Neural progenitor cell (in vitro differentiated cells): ENCODE results near the gene CAGE1. TPM values are rescaled to one million over a fixed set of nuclear protein-coding genes. Genes with fewer than 3 reads are reported as not detected.

Source experiments
- DNase-seq: peaks from one replicate; pipeline ENCODE4 v3.0.0-alpha.2; 2016; ENCODE audit warnings: low spot score
- H2AFZ ChIP-seq: fragments of 200-600 bp; sonication (generic); replicated peaks from 2 replicates; pipeline ENCODE4 v1.6.1; 2016; ENCODE audit warnings: antibody characterized with exemption
- H3F3A ChIP-seq: fragments of 200-600 bp; sonication (generic); 2 replicates; pipeline ENCODE4 v1.6.1; 2016; ENCODE audit warnings: antibody characterized with exemption, low read depth
- H3K27ac ChIP-seq: fragments of 200-600 bp; sonication (generic); 2 replicates; pipeline ENCODE4 v1.5.1; 2016; ENCODE audit warnings: mild to moderate bottlenecking
- H3K27me3 ChIP-seq: fragments of 200-600 bp; sonication (generic); 2 replicates; pipeline ENCODE4 v1.6.1; 2016; ENCODE audit warnings: mild to moderate bottlenecking, moderate library complexity
- H3K36me3 ChIP-seq: fragments of 200-600 bp; sonication (generic); 2 replicates; pipeline ENCODE4 v1.5.1; 2016
- H3K4me1 ChIP-seq: fragments of 200-600 bp; sonication (generic); 2 replicates; pipeline ENCODE4 v1.6.1; 2016; ENCODE audit warnings: mixed run types
- H3K4me2 ChIP-seq: fragments of 200-600 bp; sonication (generic); 2 replicates; pipeline ENCODE4 v1.6.1; 2016
- H3K4me3 ChIP-seq: fragments of 200-600 bp; sonication (generic); 2 replicates; pipeline ENCODE4 v1.5.1; 2016
- H3K79me2 ChIP-seq: fragments of 200-600 bp; sonication (generic); 2 replicates; pipeline ENCODE4 v1.6.1; 2016; ENCODE audit warnings: low read depth
- H3K9ac ChIP-seq: fragments of 200-600 bp; sonication (generic); 2 replicates; pipeline ENCODE4 v1.6.1; 2016
- H3K9me3 ChIP-seq: fragments of 200-600 bp; sonication (generic); 2 replicates; pipeline ENCODE4 v1.5.1; 2016; ENCODE audit warnings: low read depth
- H4K20me1 ChIP-seq: fragments of 200-600 bp; sonication (generic); 2 replicates; pipeline ENCODE4 v1.6.1; 2016; ENCODE audit warnings: low read depth
- H3K27ac Mint-ChIP-seq: 3 replicates; pipeline ENCODE4 v1.8.0; 2021; ENCODE audit warnings: mixed read lengths
- H3K27me3 Mint-ChIP-seq: 2 replicates; pipeline ENCODE4 v1.8.0; 2022; ENCODE audit warnings: low read depth, mild to moderate bottlenecking, inconsistent platforms, moderate library complexity, mixed read lengths; ENCODE audit not compliant: insufficient read depth
- H3K36me3 Mint-ChIP-seq: 3 replicates; pipeline ENCODE4 v1.8.0; 2021; ENCODE audit warnings: mixed read lengths
- H3K4me1 Mint-ChIP-seq: 3 replicates; pipeline ENCODE4 v1.8.0; 2021; ENCODE audit warnings: mixed read lengths
- H3K4me3 Mint-ChIP-seq: 3 replicates; pipeline ENCODE4 v1.8.0; 2021; ENCODE audit warnings: mild to moderate bottlenecking, moderate library complexity, mixed read lengths
- H3K9me3 Mint-ChIP-seq: 3 replicates; pipeline ENCODE4 v1.8.0; 2020; ENCODE audit warnings: mixed read lengths
- CTCF ChIP-seq: fragments of 200-600 bp; sonication (generic); IDR thresholded peaks from 2 replicates; pipeline ENCODE4 v1.5.1; 2017; ENCODE audit warnings: antibody characterized with exemption, mild to moderate bottlenecking
- EZH2 ChIP-seq: fragments of 200-600 bp; sonication (generic); IDR thresholded peaks from 2 replicates; pipeline ENCODE4 v1.6.1; 2017; ENCODE audit warnings: antibody characterized with exemption, mild to moderate bottlenecking, moderate library complexity
- EZH2phosphoT487 ChIP-seq: fragments of 200-600 bp; sonication (generic); IDR thresholded peaks from 2 replicates; pipeline ENCODE4 v1.6.1; 2017; ENCODE audit warnings: antibody characterized with exemption
- total RNA-seq: library from RNA; depleted of rRNA; stranded (reverse); fragments of >200 nt; gene quantifications from 2 replicates; pipeline ENCODE4 v1.2.3, GENCODE V29; 2015; ENCODE audit warnings: low replicate concordance

The CAGE1 gene
- total RNA-seq, 1 donor from 2014 or later, result not detected

- Histone ChIP-seq H3F3A (no peaks in the 10 kb centered on the region), H3K27me3 (no peaks in the 10 kb centered on the region), H2AFZ (no peak overlapping the region), H3K36me3 (no peaks in the 10 kb centered on the region), H3K4me1 (no peaks in the 10 kb centered on the region), H3K79me2 (no peaks in the 10 kb centered on the region), H3K9me3 (no peaks in the 10 kb centered on the region), H3K4me2 (no peak overlapping the region), H3K27ac (no peak overlapping the region), H3K9ac (no peak overlapping the region), H4K20me1 (no peaks in the 10 kb centered on the region), H3K4me3 (no peak overlapping the region)
- Mint-ChIP-seq H3K27me3 (peaks cover 3% of the 10 kb centered on the region), H3K9me3 (peaks cover 3% of the 10 kb centered on the region), H3K27ac (no peak overlapping the region), H3K4me1 (peaks cover 5% of the 10 kb centered on the region), H3K4me3 (no peak overlapping the region), H3K36me3 (no peaks in the 10 kb centered on the region)
- no peak for TF ChIP-seq CTCF
- no peak for TF ChIP-seq EZH2
- no peak for TF ChIP-seq EZH2phosphoT487
- DNase-seq, result no peak
Observed at GRCh38 chr6:7343546-7344475, 45.7 kb downstream of the CAGE1 start.

GRCh38 chr6:7341989-7342742 lies 47.4 kb downstream of the CAGE1 start:
- DNase-seq, result no peak
- Histone ChIP-seq H3K4me1 (no peaks in the 10 kb centered on the region), H3F3A (no peaks in the 10 kb centered on the region), H3K4me3 (no peak overlapping the region), H3K27me3 (no peaks in the 10 kb centered on the region), H3K9me3 (no peaks in the 10 kb centered on the region), H3K4me2 (no peak overlapping the region), H4K20me1 (no peaks in the 10 kb centered on the region), H3K36me3 (no peaks in the 10 kb centered on the region), H3K27ac (no peak overlapping the region), H3K9ac (no peak overlapping the region), H2AFZ (no peak overlapping the region), H3K79me2 (no peaks in the 10 kb centered on the region)
- H3K9me3 Mint-ChIP-seq, result no peaks in the 10 kb centered on the region
- no peaks in the 10 kb centered on the region for H3K4me1 Mint-ChIP-seq
- peaks cover 4% of the 10 kb centered on the region for H3K27me3 Mint-ChIP-seq
- no peaks in the 10 kb centered on the region for H3K36me3 Mint-ChIP-seq
- TF ChIP-seq CTCF (no peak), EZH2phosphoT487 (no peak), EZH2 (no peak)
- H3K27ac Mint-ChIP-seq, result peak overlapping the region; percentile 39
- H3K4me3 Mint-ChIP-seq, result no peak overlapping the region

- Histone ChIP-seq H3K79me2 (no peaks in the 10 kb centered on the region), H3K4me1 (no peaks in the 10 kb centered on the region), H2AFZ (no peak overlapping the region), H3K9me3 (no peaks in the 10 kb centered on the region), H4K20me1 (no peaks in the 10 kb centered on the region), H3K4me3 (no peak overlapping the region), H3K27me3 (no peaks in the 10 kb centered on the region), H3K27ac (no peak overlapping the region), H3K9ac (no peak overlapping the region), H3F3A (no peaks in the 10 kb centered on the region), H3K4me2 (no peak overlapping the region), H3K36me3 (no peaks in the 10 kb centered on the region)
- no peak overlapping the region for H3K4me3 Mint-ChIP-seq
- H3K4me1 Mint-ChIP-seq, result no peaks in the 10 kb centered on the region
- no peak for DNase-seq
- H3K36me3 Mint-ChIP-seq, result no peaks in the 10 kb centered on the region
- H3K27me3 Mint-ChIP-seq, result peaks cover 4% of the 10 kb centered on the region
- H3K9me3 Mint-ChIP-seq, result no peaks in the 10 kb centered on the region
- no peak for TF ChIP-seq EZH2phosphoT487
- no peak for TF ChIP-seq EZH2
- no peak for TF ChIP-seq CTCF
- H3K27ac Mint-ChIP-seq, result no peak overlapping the region
Observed at GRCh38 chr6:7341271-7341670, 48.3 kb downstream of the CAGE1 start.
